NCI-H748 (cell line): ENCODE measurements around the gene TMEM62.

ENCODE experiments used
- DNase-seq: peaks from one replicate; lab custom pipeline; 2025; ENCODE audit not compliant: unreplicated experiment; lab: John Stamatoyannopoulos, UW

TMEM62 gene

DNA sequence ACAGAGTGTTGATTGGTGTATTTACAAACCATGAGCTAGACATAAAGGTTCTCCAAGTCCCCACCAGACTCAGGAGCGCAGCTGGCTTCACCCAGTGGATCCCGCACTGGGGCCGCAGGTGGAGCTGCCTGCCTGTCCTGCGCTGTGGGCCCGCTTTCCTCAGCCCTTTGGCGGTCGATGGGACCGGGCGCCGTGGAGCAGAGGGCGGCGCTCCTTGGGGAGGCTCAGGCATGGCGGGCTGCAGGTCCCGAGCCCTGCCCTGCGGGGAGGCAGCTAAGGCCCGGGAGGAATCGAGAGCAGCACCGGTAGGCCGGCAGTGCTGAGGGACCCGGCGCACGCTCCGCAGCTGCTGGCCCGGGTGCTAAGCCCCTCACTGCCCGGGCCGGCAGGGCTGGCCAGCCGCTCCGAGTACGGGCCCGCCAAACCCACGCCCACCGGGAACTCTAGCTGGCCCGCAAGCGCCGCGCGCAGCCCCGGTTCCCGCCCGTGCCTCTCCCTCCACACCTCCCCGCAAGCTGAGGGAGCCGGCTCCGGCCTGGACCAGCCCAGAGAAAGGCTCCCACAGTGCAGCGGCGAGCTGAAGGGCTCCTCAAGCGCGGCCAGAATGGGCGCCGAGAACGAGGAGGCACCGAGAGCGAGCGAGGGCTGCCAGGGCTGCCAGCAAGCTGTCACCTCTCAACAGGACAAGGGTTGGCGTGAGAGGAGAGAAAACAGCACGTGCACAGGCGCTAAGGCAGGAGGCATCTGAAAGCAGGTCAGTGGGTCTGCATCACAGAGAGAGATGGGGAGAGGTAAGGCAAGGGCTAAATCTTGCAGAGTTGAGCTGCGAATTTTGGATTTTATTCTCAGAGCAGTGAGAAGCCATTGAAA lies 93.3 kb downstream of the TMEM62 start:
- DNase-seq, result no peak

DNA sequence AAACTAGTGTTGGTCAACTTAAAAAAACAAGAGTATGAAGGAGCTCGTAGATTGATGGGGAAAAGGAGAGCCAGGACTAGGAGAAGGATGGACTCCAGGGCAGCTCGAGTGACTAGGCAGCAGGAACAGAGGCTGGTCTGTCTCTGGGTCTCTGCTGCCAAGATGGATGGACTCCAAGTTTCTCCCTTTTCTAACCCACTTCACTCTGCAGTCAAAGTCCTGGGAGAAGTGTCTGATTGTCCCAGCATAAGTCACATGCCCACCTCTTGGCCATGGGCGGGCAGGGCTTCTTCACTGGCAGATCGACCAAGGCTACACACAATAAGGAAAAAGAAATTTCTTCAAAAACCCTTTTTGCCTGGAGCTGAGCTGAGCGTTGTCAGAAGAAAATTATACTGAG lies 96.6 kb downstream of the TMEM62 start:
- no peak for DNase-seq

DNA sequence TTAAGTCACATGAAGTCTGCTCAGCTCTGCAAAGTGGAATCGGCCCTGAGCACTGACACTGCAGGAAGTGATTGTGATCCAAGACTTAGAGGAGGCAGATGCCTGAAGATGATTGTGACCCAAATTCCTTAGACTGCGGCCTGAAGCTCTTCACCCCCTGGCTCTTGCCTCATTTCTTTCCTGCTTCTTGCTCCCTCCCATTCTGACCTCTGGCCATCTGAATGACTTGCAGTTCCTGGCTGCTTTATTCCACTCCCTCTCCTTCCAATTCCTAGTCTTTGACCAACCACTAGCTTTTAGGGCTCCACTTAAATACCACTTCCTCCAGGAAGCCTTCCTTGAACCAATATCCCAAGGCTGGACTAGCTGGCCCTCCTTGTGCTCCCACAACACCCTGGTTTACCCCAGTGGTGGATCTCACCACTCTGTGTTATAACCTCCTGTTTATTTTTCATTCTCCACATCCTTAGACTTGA lies 97.3 kb downstream of the TMEM62 start:
- no peak for DNase-seq

DNA sequence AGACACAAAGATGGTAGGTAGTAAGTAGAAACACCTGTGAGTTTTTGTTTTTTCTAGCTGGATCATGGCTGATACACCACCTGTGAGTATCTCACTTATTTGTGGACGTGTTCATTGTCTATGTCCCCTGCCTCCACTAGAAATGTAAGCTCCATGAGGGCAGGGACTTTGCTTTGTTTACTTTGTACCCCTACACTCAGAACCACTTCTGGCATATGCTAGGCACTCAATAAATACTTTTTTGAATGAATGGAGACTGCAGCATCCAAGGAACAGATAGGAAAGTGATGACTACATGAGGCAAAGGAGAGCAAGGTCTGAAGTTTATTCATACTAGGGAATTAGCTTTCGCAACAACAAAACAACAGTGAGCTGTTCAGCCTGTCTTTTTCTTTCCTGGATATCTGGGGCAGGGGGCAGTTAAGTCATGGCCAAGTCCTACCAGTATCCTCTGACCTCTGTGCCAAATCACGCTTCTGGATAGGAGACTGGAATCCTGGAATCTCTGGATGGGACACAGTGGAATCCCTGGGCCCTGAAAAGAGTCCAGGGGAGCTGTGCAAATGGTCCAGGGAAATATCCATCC lies 99.0 kb downstream of the TMEM62 start:
- no peak for DNase-seq
